NCI-H2196 treated with DMSO at 0.1 percent for 48 hours (cell line): ENCODE measurements around the gene SIL1.
A peak's percentile ranks its signal among the peaks of the same experiment; 100 is the strongest.
"Not testable (repeated sequence)": the region's sequence is repeated elsewhere in the genome, so short reads cannot be mapped to it uniquely, and the experiment has no call there.

Experiments
- DNase-seq: peaks from one replicate; lab custom pipeline; 2025; ENCODE audit not compliant: unreplicated experiment; lab: John Stamatoyannopoulos, UW

Gene SIL1

GRCh38 chr5:139038613-139039305, 159.4 kb downstream of the SIL1 start:
- DNase-seq = no peak

- no peak for DNase-seq
Observed at GRCh38 chr5:139037732-139038131, 160.4 kb downstream of the SIL1 start.

- DNase-seq = not testable (repeated sequence)
Observed at GRCh38 chr5:139036332-139036731, 161.8 kb downstream of the SIL1 start.

- no peak for DNase-seq
Observed at GRCh38 chr5:139027150-139027549, 171.0 kb downstream of the SIL1 start.

GRCh38 chr5:139025651-139026050, 172.5 kb downstream of the SIL1 start:
- DNase-seq = no peak

- DNase-seq = no peak
Observed at GRCh38 chr5:139023286-139023685, 174.9 kb downstream of the SIL1 start.

- no peak for DNase-seq
Observed at GRCh38 chr5:139022528-139022927, 175.6 kb downstream of the SIL1 start.

GRCh38 chr5:139021346-139021745, 176.8 kb downstream of the SIL1 start:
- DNase-seq = no peak

- no peak for DNase-seq
Observed at GRCh38 chr5:139019880-139020279, 178.3 kb downstream of the SIL1 start.

GRCh38 chr5:139019211-139019610, 179.0 kb downstream of the SIL1 start:
- DNase-seq = no peak

- no peak for DNase-seq
Observed at GRCh38 chr5:139017624-139018023, 180.5 kb downstream of the SIL1 start.

- no peak for DNase-seq
Observed at GRCh38 chr5:139016186-139016585, 182.0 kb downstream of the SIL1 start.

- DNase-seq = peak; percentile 77
Observed at GRCh38 chr5:139014726-139015125, 183.4 kb downstream of the SIL1 start.

GRCh38 chr5:139012176-139012575, 186.0 kb downstream of the SIL1 start:
- no peak for DNase-seq

- DNase-seq = not testable (repeated sequence)
Observed at GRCh38 chr5:139011156-139011555, 187.0 kb downstream of the SIL1 start.

GRCh38 chr5:139004374-139005307, 193.5 kb downstream of the SIL1 start:
- no peak for DNase-seq

- DNase-seq = no peak
Observed at GRCh38 chr5:138999674-139000073, 198.5 kb downstream of the SIL1 start.

GRCh38 chr5:138998521-138998920, 199.6 kb downstream of the SIL1 start:
- DNase-seq = no peak

- no peak for DNase-seq
Observed at GRCh38 chr5:138996120-138996519, 202.0 kb downstream of the SIL1 start.

- no peak for DNase-seq
Observed at GRCh38 chr5:138990986-138991590, 207.1 kb downstream of the SIL1 start.

- no peak for DNase-seq
Observed at GRCh38 chr5:138989720-138990119, 208.4 kb downstream of the SIL1 start.
